HG02678 (cell line): ENCODE results near the gene ZNF605.
A peak's percentile ranks its signal among the peaks of the same experiment; 100 is the strongest.
"Not testable (repeated sequence)": the region's sequence is repeated elsewhere in the genome, so short reads cannot be mapped to it uniquely, and the experiment has no call there.

Experiments
- ATAC-seq: cut with Tn5 transposase; IDR thresholded peaks from one replicate; pipeline ENCODE4 v1.9.1; 2021; ENCODE audit warnings: mild to moderate bottlenecking, moderate library complexity; ENCODE audit not compliant: unreplicated experiment

Gene ZNF605

GRCh38 chr12:132908145-132909029, 47.7 kb downstream of the ZNF605 start:
- peak; percentile 92 for ATAC-seq

- ATAC-seq = not testable (repeated sequence)
Observed at GRCh38 chr12:132907789-132908144, 48.3 kb downstream of the ZNF605 start.

DNA sequence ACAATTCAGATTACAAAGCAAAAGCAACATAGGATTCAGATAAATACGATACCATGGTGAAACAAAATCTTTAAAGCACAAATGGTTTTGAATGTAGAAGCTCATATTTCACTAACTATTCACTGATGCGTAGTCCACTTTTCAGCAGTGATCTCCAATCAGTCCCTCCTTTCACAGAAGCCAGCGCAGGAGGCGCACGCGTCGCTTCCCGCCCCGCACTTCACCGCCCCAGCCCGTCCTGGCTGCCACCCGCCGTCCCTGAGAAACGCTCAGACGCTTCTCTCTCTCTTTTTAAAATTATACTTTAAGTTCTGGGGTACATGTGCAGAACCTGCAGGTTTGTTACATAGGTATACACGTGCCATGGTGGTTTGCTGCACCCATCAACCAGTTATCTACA, 48.9 kb downstream of the ZNF605 start:
- ATAC-seq = no peak

DNA sequence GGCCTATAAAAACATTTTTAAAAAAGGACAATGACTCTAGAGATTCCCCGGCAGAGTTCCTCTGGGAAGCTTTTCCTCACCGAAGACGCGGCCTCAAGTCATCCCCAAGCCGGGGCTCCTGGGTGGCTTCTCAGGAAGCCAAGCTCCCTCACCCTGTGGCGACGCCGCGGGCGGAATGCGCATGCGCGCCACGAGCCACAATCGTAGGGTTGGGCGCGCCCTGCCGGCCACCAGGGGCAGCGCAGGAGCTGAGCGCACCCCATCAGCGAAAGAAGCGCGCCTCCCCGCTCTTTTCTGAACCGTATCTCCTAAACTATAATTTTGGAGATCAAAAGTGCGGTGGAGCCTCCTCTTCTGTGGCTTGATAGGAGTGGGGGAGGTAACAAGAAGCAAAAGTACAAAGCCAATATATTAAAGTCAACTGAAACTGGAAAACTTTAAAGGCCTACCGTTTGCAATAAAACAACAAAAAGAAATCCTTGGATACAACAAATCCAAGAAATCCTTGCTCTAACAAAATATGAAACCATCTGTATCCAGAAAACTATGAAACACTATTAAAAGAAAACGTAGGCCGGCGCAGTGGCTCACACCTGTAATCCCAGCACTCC, 51.3 kb downstream of the ZNF605 start:
- no peak for ATAC-seq

DNA sequence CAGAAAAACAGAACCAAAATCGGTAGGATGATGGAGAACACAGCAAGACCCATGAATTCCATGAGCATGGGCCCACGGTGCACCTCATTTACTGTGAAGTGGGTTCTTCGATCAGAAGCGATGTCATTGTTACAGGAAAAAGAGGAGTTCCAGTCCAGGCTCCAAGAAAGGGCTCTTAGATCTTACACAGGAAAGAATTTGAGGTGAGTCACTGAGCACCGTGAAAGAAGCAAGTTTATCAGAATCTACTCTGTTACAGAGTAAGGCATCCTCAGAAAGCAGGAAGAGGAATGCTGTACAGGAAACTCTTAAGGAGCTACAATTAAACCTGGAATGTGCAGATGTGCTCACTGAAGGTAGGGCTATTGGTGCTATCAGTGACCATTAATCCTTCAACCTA, 57.1 kb downstream of the ZNF605 start:
- no peak for ATAC-seq

DNA sequence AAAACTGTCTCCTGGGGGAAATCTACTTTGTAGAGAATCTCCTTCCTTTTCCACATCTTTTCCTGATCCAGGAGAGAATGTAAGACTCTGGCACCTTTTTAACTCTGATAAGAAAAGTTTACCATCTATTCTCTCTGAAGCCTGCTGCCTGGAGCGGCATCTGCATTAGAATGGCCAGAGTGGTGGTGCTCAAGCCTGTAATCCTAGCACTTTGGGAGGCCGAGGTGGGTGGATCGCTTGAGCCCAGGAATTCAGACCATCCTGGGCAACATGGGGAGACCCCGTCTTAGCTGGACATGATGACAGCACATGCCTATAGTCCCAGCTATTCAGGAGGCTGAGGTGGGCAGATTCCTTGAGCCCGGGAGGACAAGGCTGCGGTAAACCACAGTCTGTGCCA, 67.3 kb downstream of the ZNF605 start:
- ATAC-seq = no peak

DNA sequence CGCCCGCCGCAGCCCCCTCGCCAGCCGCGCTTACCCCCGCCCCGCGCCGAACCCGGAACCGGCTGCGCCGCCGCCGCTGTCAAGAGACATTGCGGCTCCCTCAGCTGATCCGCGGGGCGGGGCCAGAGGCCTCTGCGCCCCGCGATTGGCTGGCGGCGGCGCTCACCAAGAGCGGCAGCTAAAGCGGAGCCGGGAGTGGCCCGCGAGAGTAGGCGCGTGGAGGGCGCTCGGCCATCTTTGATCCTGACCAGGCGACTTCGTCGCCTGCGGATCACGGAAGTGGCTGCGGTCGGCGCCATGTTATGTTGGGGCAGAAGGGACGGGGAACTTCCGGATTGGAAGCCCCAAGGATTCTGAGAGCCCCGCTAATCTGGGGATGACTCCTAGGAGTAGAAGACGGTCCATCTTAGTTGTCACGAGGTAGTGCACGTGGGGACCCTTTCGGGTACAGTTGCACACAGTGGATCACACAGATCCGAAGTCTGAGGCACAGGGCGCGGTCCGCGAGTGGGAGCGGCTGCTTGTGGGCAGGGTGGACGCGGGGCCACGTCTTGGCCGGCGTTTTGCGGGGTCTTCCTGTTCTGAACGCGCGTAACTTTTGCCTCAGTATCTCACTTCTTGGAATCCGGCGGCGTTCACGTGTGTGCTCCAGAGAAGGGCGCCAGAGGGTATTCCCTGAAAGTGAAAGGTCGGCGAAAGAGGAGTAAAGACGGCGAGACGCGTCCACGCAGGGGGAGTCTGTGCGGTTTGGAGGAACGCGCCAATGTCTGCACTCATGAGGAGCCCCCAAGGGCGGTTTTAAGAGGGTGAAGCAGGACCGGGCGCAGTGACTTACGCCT, 68.4 kb downstream of the ZNF605 start, which contains the start of gene CHFR:
Gene CHFR (minus strand): TSS at position 93 of the 839 bp plus-strand sequence. CDS start 277 bp downstream, outside the sequence.
- ATAC-seq = peak; percentile 98

DNA sequence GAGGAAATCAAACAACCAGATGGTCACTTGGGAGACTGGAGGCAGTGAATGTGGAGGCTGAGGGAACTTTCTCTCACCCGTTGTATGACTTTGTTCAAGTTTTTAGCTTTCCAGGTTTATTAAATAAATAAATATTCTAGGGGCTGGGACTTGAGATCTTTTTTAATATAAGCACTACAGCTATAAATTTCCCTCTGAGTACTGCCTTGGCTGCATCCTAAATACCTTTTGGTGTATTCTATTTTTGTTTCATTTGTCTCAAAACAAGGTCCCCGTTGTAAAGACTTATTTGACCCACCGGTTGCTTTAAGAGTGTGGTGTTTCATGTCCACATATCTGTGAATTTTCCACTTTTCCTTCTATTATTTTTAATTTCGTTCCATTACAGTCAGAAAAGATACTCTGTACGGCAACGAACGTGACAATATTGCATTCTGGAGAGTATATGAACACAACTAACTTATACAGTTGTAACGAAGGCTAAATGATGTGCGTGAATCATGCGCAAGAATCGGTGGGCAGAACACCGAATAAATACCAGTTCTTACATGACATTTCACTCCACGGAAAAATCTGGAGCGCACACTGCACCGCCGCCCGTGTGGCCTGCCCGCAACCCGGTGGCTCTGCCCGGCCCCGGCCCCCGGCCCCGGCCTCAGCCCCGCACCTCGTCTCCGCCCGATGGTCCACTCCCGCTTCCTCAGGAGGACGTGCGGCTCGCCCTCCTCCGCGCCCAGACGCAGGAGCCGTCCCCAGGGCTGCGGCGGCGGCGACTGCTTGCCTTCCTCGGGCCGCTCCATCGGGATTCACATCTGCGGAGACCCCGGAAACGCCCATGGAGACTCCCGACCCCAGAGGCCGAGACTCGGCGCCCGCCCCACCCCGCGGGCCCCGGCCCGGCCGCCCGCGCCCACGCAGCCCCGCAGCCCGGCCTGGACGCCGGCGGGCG, 69.3 kb downstream of the ZNF605 start:
- peak; percentile 12 for ATAC-seq

DNA sequence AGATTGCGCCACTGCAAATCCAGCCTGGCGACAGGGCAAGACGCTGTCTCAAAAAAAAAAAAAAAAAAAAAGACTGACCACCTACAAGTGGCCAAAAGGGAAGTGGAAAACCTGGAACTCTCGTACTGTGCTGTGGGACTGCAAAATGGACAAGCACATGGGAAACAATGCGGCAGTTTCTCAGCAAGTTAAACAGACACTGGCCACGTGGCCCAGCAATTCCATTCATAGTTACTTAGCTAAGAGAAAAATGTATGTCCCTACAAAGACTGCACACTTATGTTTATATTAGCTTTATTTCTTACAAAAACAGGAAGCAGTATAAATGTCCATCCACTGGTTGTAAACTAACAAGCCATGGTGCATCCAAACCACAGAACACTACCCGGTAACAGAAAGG, 74.3 kb downstream of the ZNF605 start:
- no peak for ATAC-seq

- not testable (repeated sequence) for ATAC-seq
Observed at GRCh38 chr12:132874620-132875019, 81.5 kb downstream of the ZNF605 start.

- no peak for ATAC-seq
Observed at GRCh38 chr12:132874175-132874574, 81.9 kb downstream of the ZNF605 start.

DNA sequence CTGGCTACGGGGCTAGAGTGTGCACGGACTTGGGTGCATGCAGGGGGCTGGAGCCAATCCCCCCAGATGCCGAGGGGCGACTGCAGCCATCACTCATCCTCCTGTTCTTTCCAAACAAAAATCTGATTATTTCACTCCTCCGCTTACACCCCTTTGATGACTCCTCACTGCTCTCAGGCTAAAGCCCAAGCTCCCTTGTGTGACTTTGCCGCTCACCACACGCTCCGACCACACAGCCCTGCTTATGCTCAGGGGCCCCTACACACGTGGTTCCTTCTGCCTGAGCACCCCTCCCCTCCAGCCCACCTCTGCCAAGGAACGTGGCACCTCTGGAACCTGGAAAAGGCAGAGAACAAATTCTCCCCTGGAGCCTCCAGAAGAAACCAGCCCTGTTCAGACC, 82.4 kb downstream of the ZNF605 start:
- no peak for ATAC-seq

- ATAC-seq = no peak
Observed at GRCh38 chr12:132872975-132873421, 83.1 kb downstream of the ZNF605 start.

DNA sequence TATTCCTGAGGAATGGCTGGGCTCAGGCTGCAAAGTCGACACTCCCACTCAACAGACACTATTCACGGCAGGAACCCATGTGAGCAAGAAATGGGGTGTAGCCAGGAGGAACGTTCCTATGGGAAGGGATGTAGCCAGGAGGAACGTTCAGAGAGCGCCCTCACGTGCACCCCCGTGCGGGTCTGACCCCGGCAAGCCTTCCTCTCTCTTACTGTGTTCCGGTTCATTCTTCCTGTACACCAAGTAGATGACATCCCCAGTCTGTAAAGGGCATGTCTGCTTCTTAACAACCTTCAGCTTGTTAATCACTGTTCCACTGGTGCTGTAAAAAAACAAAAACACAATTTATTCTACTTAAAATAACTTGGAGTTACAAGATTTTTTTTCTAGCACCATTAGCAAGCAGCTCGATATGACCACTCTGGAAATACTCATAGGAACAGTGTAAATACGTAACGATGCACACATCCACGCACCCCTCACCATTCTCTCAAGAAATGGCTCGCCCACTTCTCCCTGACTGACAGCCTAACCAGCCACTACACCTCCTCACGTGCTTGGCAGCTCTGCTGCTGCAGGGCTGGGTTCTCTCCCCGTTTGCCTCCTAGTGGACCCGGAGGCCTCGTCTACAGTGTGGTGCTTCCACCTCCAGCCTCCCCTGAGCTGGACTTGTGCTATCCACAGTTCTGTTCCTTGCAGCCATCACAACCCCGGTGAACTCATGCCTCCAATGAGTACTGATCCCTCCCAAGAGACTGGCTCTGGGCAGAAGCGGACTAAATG, 83.8 kb downstream of the ZNF605 start:
- ATAC-seq = no peak

DNA sequence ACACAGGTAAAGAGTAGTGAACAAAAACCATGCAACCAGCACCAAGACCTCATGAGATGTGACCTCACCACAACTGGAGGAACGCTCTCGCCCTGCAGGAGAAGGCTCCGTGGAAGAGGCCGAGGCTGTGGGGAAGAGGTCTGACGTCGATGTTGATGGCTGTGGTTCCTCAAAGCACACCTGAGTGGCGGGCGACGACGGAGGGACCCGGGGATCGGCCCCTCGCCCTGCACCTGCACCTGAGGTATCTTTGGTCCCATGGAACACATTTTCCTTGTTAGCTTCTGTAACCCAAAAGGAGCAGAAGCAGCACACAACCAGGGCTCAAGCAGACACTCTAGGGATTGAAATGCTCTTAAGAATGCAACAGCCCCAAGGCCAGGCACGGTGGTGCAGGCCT, 86.6 kb downstream of the ZNF605 start:
- no peak for ATAC-seq
